ENCODE measurements around the gene GLIPR2.

GLIPR2 gene

GRCh38 chr9:36207546-36208012, 71.0 kb downstream of the GLIPR2 start:
- Histone ChIP-seq H3K36me3 (ENCODE audit: insufficient read depth, low read length) (peaks cover 98% of the 10 kb centered on the region), H3K27ac (ENCODE audit: low read depth, low read length) (no peak overlapping the region), H3K4me3 (ENCODE audit: low read length) (no peak overlapping the region), H3K4me1 (ENCODE audit: insufficient read depth, low read length) (no peaks in the 10 kb centered on the region), H3K27me3 (ENCODE audit: insufficient read depth, low read length) (no peaks in the 10 kb centered on the region), H3K9ac (ENCODE audit: low read depth, low read length) (no peak overlapping the region), H3K9me3 (ENCODE audit: insufficient read depth, low read depth, low read length) (no peaks in the 10 kb centered on the region)
- no CpG with 5 or more reads among the region's 1 CpG for WGBS

GRCh38 chr9:36208521-36209253, 72.2 kb downstream of the GLIPR2 start:
- H3K9me3 ChIP-seq (ENCODE audit: insufficient read depth, low read depth, low read length): no peaks in the 10 kb centered on the region
- H3K27ac ChIP-seq (ENCODE audit: low read depth, low read length): no peak overlapping the region
- no peak overlapping the region for H3K9ac ChIP-seq (ENCODE audit: low read depth, low read length)
- H3K4me3 ChIP-seq (ENCODE audit: low read length): no peak overlapping the region
- no peaks in the 10 kb centered on the region for H3K27me3 ChIP-seq (ENCODE audit: insufficient read depth, low read length)
- 94% methylated on average over 10 of the region's 10 CpGs for WGBS
- H3K4me1 ChIP-seq (ENCODE audit: insufficient read depth, low read length): no peaks in the 10 kb centered on the region
- H3K36me3 ChIP-seq (ENCODE audit: insufficient read depth, low read length): peaks cover 98% of the 10 kb centered on the region

- H3K4me3 ChIP-seq (ENCODE audit: low read length): no peak overlapping the region
- no peaks in the 10 kb centered on the region for H3K9me3 ChIP-seq (ENCODE audit: insufficient read depth, low read depth, low read length)
- peaks cover 95% of the 10 kb centered on the region for H3K36me3 ChIP-seq (ENCODE audit: insufficient read depth, low read length)
- H3K27ac ChIP-seq (ENCODE audit: low read depth, low read length): no peak overlapping the region
- H3K9ac ChIP-seq (ENCODE audit: low read depth, low read length): no peak overlapping the region
- H3K4me1 ChIP-seq (ENCODE audit: insufficient read depth, low read length): no peaks in the 10 kb centered on the region
- WGBS: 97% methylated on average over 8 of the region's 8 CpGs
- H3K27me3 ChIP-seq (ENCODE audit: insufficient read depth, low read length): no peaks in the 10 kb centered on the region
Measured at GRCh38 chr9:36210722-36211121, 74.2 kb downstream of the GLIPR2 start.

GRCh38 chr9:36211510-36211909, 75.0 kb downstream of the GLIPR2 start:
- H3K4me1 ChIP-seq (ENCODE audit: insufficient read depth, low read length): no peaks in the 10 kb centered on the region
- H3K9me3 ChIP-seq (ENCODE audit: insufficient read depth, low read depth, low read length): no peaks in the 10 kb centered on the region
- no peak overlapping the region for H3K4me3 ChIP-seq (ENCODE audit: low read length)
- 96% methylated on average over 7 of the region's 7 CpGs for WGBS
- H3K9ac ChIP-seq (ENCODE audit: low read depth, low read length): no peak overlapping the region
- H3K36me3 ChIP-seq (ENCODE audit: insufficient read depth, low read length): peaks cover 91% of the 10 kb centered on the region
- no peak overlapping the region for H3K27ac ChIP-seq (ENCODE audit: low read depth, low read length)
- no peaks in the 10 kb centered on the region for H3K27me3 ChIP-seq (ENCODE audit: insufficient read depth, low read length)

- Histone ChIP-seq H3K36me3 (ENCODE audit: insufficient read depth, low read length) (peaks cover 89% of the 10 kb centered on the region), H3K27ac (ENCODE audit: low read depth, low read length) (no peak overlapping the region)
- WGBS: 95% methylated on average over 4 of the region's 4 CpGs
Measured at GRCh38 chr9:36213387-36213786, 76.9 kb downstream of the GLIPR2 start.

More at GRCh38 chr9:36213387-36213786, 76.9 kb downstream of the GLIPR2 start:
- Histone ChIP-seq H3K4me3 (ENCODE audit: low read length) (no peak overlapping the region), H3K4me1 (ENCODE audit: insufficient read depth, low read length) (no peaks in the 10 kb centered on the region), H3K9me3 (ENCODE audit: insufficient read depth, low read depth, low read length) (no peaks in the 10 kb centered on the region), H3K9ac (ENCODE audit: low read depth, low read length) (no peak overlapping the region), H3K27me3 (ENCODE audit: insufficient read depth, low read length) (no peaks in the 10 kb centered on the region)
